Endothelial cell of umbilical vein (primary cell): ENCODE measurements around the gene TTLL12.

Experiments used
- EZH2 ChIP-seq: IDR thresholded peaks from 2 replicates; pipeline ENCODE4 v1.6.1; 2012; ENCODE audit warnings: borderline replicate concordance, low read depth, mild to moderate bottlenecking, moderate library complexity, low read length, inconsistent platforms; ENCODE audit not compliant: severe bottlenecking
- POLR2A ChIP-seq: IDR thresholded peaks from 2 replicates; pipeline ENCODE4 v1.6.1; 2012; ENCODE audit warnings: low read depth, mild to moderate bottlenecking, control low read depth, low read length
- POLR2AphosphoS5 ChIP-seq: IDR thresholded peaks from 2 replicates; pipeline ENCODE4 v1.6.1; 2012; ENCODE audit warnings: low read depth, mild to moderate bottlenecking, control low read depth, low read length, moderate library complexity; ENCODE audit not compliant: insufficient read depth
- TF ChIP-seq, protein P1 (sequence below), 2 donors: IDR thresholded peaks; 1 replicate in 1 of 2; 2 replicates in 1 of 2; pipeline ENCODE4 v1.5.1; 2011; ENCODE audit warnings: low read length in 2 of 2, mild to moderate bottlenecking in 2 of 2, moderate library complexity in 2 of 2, control low read depth in 1 of 2, inconsistent platforms in 1 of 2, low read depth in 1 of 2; ENCODE audit not compliant: insufficient read depth in 1 of 2; ENCODE audit errors: extremely low read depth in 1 of 2
- TF ChIP-seq, protein P2 (sequence below): IDR thresholded peaks from 2 replicates; pipeline ENCODE4 v1.6.1; 2011; ENCODE audit not compliant: insufficient read depth, insufficient read length

- TF ChIP-seq EZH2 (no peak), POLR2A (no peak), POLR2AphosphoS5 (no peak)
- TF ChIP-seq, protein P1, sequence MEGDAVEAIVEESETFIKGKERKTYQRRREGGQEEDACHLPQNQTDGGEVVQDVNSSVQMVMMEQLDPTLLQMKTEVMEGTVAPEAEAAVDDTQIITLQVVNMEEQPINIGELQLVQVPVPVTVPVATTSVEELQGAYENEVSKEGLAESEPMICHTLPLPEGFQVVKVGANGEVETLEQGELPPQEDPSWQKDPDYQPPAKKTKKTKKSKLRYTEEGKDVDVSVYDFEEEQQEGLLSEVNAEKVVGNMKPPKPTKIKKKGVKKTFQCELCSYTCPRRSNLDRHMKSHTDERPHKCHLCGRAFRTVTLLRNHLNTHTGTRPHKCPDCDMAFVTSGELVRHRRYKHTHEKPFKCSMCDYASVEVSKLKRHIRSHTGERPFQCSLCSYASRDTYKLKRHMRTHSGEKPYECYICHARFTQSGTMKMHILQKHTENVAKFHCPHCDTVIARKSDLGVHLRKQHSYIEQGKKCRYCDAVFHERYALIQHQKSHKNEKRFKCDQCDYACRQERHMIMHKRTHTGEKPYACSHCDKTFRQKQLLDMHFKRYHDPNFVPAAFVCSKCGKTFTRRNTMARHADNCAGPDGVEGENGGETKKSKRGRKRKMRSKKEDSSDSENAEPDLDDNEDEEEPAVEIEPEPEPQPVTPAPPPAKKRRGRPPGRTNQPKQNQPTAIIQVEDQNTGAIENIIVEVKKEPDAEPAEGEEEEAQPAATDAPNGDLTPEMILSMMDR (IDR thresholded peaks at IDR 0.05; ENCODE audit: extremely low read depth in 1 of 2, insufficient read depth in 1 of 2, low read depth in 1 of 2, low read length in 2 of 2), result no peak
- TF ChIP-seq, protein P2, sequence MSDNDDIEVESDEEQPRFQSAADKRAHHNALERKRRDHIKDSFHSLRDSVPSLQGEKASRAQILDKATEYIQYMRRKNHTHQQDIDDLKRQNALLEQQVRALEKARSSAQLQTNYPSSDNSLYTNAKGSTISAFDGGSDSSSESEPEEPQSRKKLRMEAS, result no peak
Measured at GRCh38 chr22:43235445-43236409, 48.8 kb upstream of the TTLL12 start.
